DOHH2 (cell line): ENCODE data around the gene ASPM.

Experiments used
- H3F3A ChIP-seq: fragments of 200-600 bp; sonication (generic), shearing (Covaris generic); 2 replicates; pipeline ENCODE4 v1.6.0; 2016; ENCODE audit warnings: antibody characterized with exemption, mild to moderate bottlenecking; ENCODE audit not compliant: control insufficient read depth, insufficient read depth
- H3K27ac ChIP-seq: fragments of 200-600 bp; sonication (generic); 2 replicates; pipeline ENCODE4 v1.5.1; 2014; ENCODE audit warnings: low read depth, mild to moderate bottlenecking, low read length, moderate library complexity
- H3K27me3 ChIP-seq: fragments of 200-600 bp; sonication (generic); 2 replicates; pipeline ENCODE4 v1.6.1; 2014; ENCODE audit warnings: mild to moderate bottlenecking, low read length, mixed read lengths; ENCODE audit not compliant: control insufficient read depth
- H3K36me3 ChIP-seq: fragments of 200-600 bp; sonication (generic); 2 replicates; pipeline ENCODE4 v1.6.1; 2014; ENCODE audit warnings: mild to moderate bottlenecking, low read length, moderate library complexity, mixed read lengths; ENCODE audit not compliant: control insufficient read depth
- H3K4me1 ChIP-seq: fragments of 200-600 bp; sonication (generic); 2 replicates; pipeline ENCODE4 v1.6.1; 2014; ENCODE audit warnings: mild to moderate bottlenecking, low read length, mixed read lengths; ENCODE audit not compliant: control insufficient read depth
- H3K4me2 ChIP-seq: fragments of 200-600 bp; sonication (generic); 2 replicates; pipeline ENCODE4 v1.6.0; 2014; ENCODE audit warnings: mild to moderate bottlenecking, low read length, moderate library complexity
- H3K4me3 ChIP-seq: fragments of 200-600 bp; sonication (generic); 2 replicates; pipeline ENCODE4 v1.5.1; 2014; ENCODE audit warnings: mild to moderate bottlenecking, low read length, mixed read lengths
- H3K79me2 ChIP-seq: fragments of 200-600 bp; sonication (generic); 2 replicates; pipeline ENCODE4 v1.6.1; 2014; ENCODE audit warnings: mild to moderate bottlenecking, low read length, mixed read lengths; ENCODE audit not compliant: control insufficient read depth
- H3K9me2 ChIP-seq: fragments of 200-600 bp; sonication (generic); replicated peaks from 2 replicates; pipeline ENCODE4 v1.6.1; 2014; ENCODE audit warnings: mild to moderate bottlenecking, low read length, mixed read lengths; ENCODE audit not compliant: control insufficient read depth
- H3K9me3 ChIP-seq: fragments of 200-600 bp; sonication (generic); 2 replicates; pipeline ENCODE4 v1.6.1; 2014; ENCODE audit warnings: antibody characterized with exemption, low read length, mixed read lengths; ENCODE audit not compliant: control insufficient read depth, insufficient read depth
- H4K20me1 ChIP-seq: fragments of 200-600 bp; sonication (generic); 2 replicates; pipeline ENCODE4 v1.6.0; 2014; ENCODE audit warnings: low read depth, mild to moderate bottlenecking, antibody characterized with exemption, low read length, moderate library complexity; ENCODE audit not compliant: control insufficient read depth, insufficient read depth
- CTCF ChIP-seq: fragments of 200-600 bp; sonication (generic); IDR thresholded peaks from one replicate; pipeline ENCODE4 v1.5.1; 2014; ENCODE audit warnings: antibody characterized with exemption, mild to moderate bottlenecking, low read depth, low read length; ENCODE audit not compliant: poor library complexity, severe bottlenecking
- EZH2phosphoT487 ChIP-seq: fragments of 200-600 bp; sonication (generic); IDR thresholded peaks from 2 replicates; pipeline ENCODE4 v1.6.1; 2017; ENCODE audit warnings: borderline replicate concordance, mild to moderate bottlenecking, antibody characterized with exemption, low read length, moderate library complexity, mixed read lengths

ASPM gene

GRCh38 chr1:197076585-197076984 is 69.9 kb downstream of the ASPM start:
- Histone ChIP-seq H3K9me2 (no peaks in the 10 kb centered on the region), H3K4me1 (no peaks in the 10 kb centered on the region), H3K4me3 (no peak overlapping the region), H3K27ac (no peak overlapping the region), H3K79me2 (no peaks in the 10 kb centered on the region), H3F3A (0 out of 2 replicates have a peak, but pooled peaks cover 2% of the 10 kb centered on the region), H4K20me1 (no peaks in the 10 kb centered on the region), H3K36me3 (peaks cover 2% of the 10 kb centered on the region), H3K27me3 (no peaks in the 10 kb centered on the region), H3K9me3 (peaks cover 6% of the 10 kb centered on the region), H3K4me2 (no peak overlapping the region)
- no peak for TF ChIP-seq CTCF
- TF ChIP-seq EZH2phosphoT487, result no peak

- Histone ChIP-seq H3F3A (no peaks in the 10 kb centered on the region), H4K20me1 (no peaks in the 10 kb centered on the region), H3K4me1 (no peaks in the 10 kb centered on the region)
Observed at GRCh38 chr1:197073978-197074377, 72.5 kb downstream of the ASPM start.

GRCh38 chr1:197067457-197067818 is 79.0 kb downstream of the ASPM start:
- H3K27ac ChIP-seq, result no peak overlapping the region
- no peaks in the 10 kb centered on the region for H3K79me2 ChIP-seq

More at GRCh38 chr1:197073978-197074377, 72.5 kb downstream of the ASPM start:
- no peaks in the 10 kb centered on the region for H3K79me2 ChIP-seq
- H3K27me3 ChIP-seq, result no peaks in the 10 kb centered on the region
- no peaks in the 10 kb centered on the region for H3K9me2 ChIP-seq
- no peaks in the 10 kb centered on the region for H3K36me3 ChIP-seq
- H3K4me2 ChIP-seq, result no peak overlapping the region
- TF ChIP-seq CTCF (no peak), EZH2phosphoT487 (no peak)
- no peaks in the 10 kb centered on the region for H3K9me3 ChIP-seq
- no peak overlapping the region for H3K4me3 ChIP-seq
- no peak overlapping the region for H3K27ac ChIP-seq

More at GRCh38 chr1:197067457-197067818, 79.0 kb downstream of the ASPM start:
- H3K4me2 ChIP-seq, result no peak overlapping the region
- H3K9me2 ChIP-seq, result no peaks in the 10 kb centered on the region
- H3K4me1 ChIP-seq, result no peaks in the 10 kb centered on the region
- no peak overlapping the region for H3K4me3 ChIP-seq
- no peaks in the 10 kb centered on the region for H3K9me3 ChIP-seq
- TF ChIP-seq EZH2phosphoT487 (no peak), CTCF (no peak)
- H3F3A ChIP-seq, result no peaks in the 10 kb centered on the region
- 0 out of 2 replicates have a peak, but pooled peaks cover 3% of the 10 kb centered on the region for H3K27me3 ChIP-seq
- H4K20me1 ChIP-seq, result no peaks in the 10 kb centered on the region
- H3K36me3 ChIP-seq, result no peaks in the 10 kb centered on the region
